Activated naive CD8-positive, alpha-beta T cell treated with anti-CD3 and anti-CD28 coated beads for 36 hours (primary cell): ENCODE results near the gene LYRM7. TPM values are rescaled to one million over a fixed set of nuclear protein-coding genes. Genes with fewer than 3 reads are reported as not detected.

Experiments
- DNase-seq: peaks from one replicate; pipeline ENCODE4 v3.0.0; 2021
- H3K27ac Mint-ChIP-seq: one replicate; pipeline ENCODE4 v1.8.0; 2022; ENCODE audit warnings: mild to moderate bottlenecking, moderate library complexity, mixed read lengths
- H3K27me3 Mint-ChIP-seq: one replicate; pipeline ENCODE4 v1.8.0; 2022; ENCODE audit warnings: mild to moderate bottlenecking, mixed read lengths
- H3K36me3 Mint-ChIP-seq: one replicate; pipeline ENCODE4 v1.8.0; 2021; ENCODE audit warnings: mild to moderate bottlenecking, mixed read lengths
- H3K4me1 Mint-ChIP-seq: one replicate; pipeline ENCODE4 v1.8.0; 2021; ENCODE audit warnings: mixed read lengths
- H3K4me3 Mint-ChIP-seq: one replicate; pipeline ENCODE4 v1.8.0; 2022; ENCODE audit warnings: mild to moderate bottlenecking, moderate library complexity, mixed read lengths
- H3K9me3 Mint-ChIP-seq: one replicate; pipeline ENCODE4 v1.8.0; 2022; ENCODE audit warnings: mixed read lengths
- total RNA-seq, 2 experiments: library from RNA; stranded (reverse); gene quantifications; one replicate each; pipeline ENCODE4 v1.2.3, GENCODE V29; 2021

The LYRM7 gene
- total RNA-seq, 2 experiments from 2014 or later: 26.2 to 28.5 TPM

DNA sequence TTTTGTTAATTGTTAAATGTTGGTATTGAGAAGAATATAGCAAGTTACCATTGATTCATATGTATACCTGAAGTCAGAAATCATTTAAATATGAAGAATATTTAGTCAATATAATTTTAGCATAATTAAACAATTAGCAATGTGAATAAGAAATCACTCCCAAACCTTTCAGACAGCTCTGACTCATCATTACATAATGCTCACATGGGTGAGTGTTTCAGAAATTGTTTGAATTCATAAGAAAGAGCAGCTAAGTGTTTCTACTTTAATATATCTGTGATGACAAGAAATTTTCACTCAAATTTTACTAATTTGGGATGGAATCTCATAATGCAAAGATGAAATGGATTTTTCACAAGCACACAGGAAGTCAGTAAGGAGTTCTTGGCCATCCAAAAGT is 51.1 kb downstream of the LYRM7 start:
- Mint-ChIP-seq H3K4me1 (peaks cover 34% of the 10 kb centered on the region), H3K36me3 (peaks cover 9% of the 10 kb centered on the region), H3K27me3 (no peaks in the 10 kb centered on the region), H3K9me3 (no peaks in the 10 kb centered on the region), H3K27ac (no peak overlapping the region), H3K4me3 (no peak overlapping the region)
- no peak for DNase-seq

GRCh38 chr5:131222731-131223130 is 52.0 kb downstream of the LYRM7 start:
- H3K9me3 Mint-ChIP-seq: no peaks in the 10 kb centered on the region
- H3K4me3 Mint-ChIP-seq: no peak overlapping the region
- H3K4me1 Mint-ChIP-seq: peaks cover 32% of the 10 kb centered on the region
- peaks cover 9% of the 10 kb centered on the region for H3K36me3 Mint-ChIP-seq
- H3K27me3 Mint-ChIP-seq: no peaks in the 10 kb centered on the region
- DNase-seq: no peak
- H3K27ac Mint-ChIP-seq: no peak overlapping the region

DNA sequence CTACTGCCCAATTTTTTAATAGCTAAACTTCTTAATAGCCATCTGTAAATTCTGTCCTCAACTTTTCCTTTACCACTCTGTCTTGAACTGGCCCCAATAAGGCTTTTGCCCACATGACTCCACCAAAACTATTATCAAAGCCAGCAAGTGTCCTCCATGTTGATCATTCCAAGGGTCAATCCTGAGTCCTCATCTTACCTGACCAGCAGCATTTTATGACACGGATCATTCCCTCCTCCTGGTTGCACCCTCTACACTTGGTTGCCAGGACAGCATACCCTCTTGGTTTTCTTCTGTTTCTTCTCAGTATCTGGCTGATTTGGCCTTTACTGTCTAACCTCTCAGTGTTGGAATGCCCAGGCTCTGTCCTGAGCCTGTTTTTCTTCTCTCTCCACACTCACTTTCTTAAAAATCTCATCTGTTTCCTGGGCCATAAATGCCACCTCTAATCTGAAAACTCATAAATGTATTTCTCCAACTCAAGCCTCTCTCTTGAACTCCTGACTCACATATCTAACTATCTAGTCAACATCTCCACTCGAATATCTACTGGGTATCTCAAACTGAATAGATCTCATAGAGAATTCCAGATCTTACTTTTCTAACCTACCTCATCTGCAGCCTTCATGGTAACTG is 53.1 kb downstream of the LYRM7 start:
- Mint-ChIP-seq H3K4me1 (peaks cover 22% of the 10 kb centered on the region), H3K36me3 (peaks cover 4% of the 10 kb centered on the region), H3K4me3 (no peak overlapping the region), H3K27ac (no peak overlapping the region), H3K27me3 (no peaks in the 10 kb centered on the region), H3K9me3 (no peaks in the 10 kb centered on the region)
- DNase-seq: no peak

GRCh38 chr5:131224387-131225201 is 53.9 kb downstream of the LYRM7 start:
- H3K9me3 Mint-ChIP-seq: no peaks in the 10 kb centered on the region
- H3K4me1 Mint-ChIP-seq: peaks cover 21% of the 10 kb centered on the region
- H3K27me3 Mint-ChIP-seq: no peaks in the 10 kb centered on the region
- H3K27ac Mint-ChIP-seq: no peak overlapping the region
- no peak overlapping the region for H3K4me3 Mint-ChIP-seq
- DNase-seq: peak; percentile 7
- H3K36me3 Mint-ChIP-seq: peaks cover 4% of the 10 kb centered on the region

DNA sequence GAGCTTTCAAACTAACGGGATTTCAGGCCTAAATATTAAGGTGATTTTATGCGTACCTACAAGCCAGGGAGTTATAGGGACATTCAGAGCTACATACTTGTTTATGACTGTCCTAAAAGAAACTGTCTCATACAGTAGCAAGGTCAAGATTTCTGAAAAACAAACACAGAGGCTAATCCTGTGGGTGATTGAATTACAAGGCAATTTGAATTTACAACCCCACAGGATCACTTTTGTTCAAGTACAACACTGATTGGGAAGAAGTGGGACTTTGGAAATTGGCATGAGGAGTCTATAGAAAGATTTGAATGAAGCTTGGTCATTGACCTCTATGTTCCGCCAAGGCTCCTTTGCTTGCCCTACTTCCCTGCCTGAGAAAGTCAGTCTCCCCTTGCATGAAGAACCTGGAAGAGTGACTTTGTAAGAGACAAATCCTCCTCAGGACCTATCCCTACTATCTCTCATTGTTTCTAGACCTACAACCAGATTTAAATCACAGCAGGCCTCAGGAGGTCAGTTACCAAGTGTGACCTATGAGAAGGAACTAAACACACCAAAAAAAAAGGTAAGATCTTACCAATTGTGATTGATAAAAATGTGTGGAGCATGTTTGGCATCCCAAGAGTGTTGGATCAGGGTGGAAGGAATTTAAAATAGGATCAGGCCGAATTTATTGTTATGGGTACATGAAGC is 54.7 kb downstream of the LYRM7 start:
- peaks cover 27% of the 10 kb centered on the region for H3K4me1 Mint-ChIP-seq
- no peak overlapping the region for H3K27ac Mint-ChIP-seq
- H3K9me3 Mint-ChIP-seq: no peaks in the 10 kb centered on the region
- DNase-seq: no peak
- no peaks in the 10 kb centered on the region for H3K27me3 Mint-ChIP-seq
- H3K4me3 Mint-ChIP-seq: no peak overlapping the region
- peaks cover 4% of the 10 kb centered on the region for H3K36me3 Mint-ChIP-seq

- DNase-seq: no peak
- Mint-ChIP-seq H3K4me3 (no peak overlapping the region), H3K27ac (no peak overlapping the region)
Measured at GRCh38 chr5:131226899-131227298, 56.2 kb downstream of the LYRM7 start.

DNA sequence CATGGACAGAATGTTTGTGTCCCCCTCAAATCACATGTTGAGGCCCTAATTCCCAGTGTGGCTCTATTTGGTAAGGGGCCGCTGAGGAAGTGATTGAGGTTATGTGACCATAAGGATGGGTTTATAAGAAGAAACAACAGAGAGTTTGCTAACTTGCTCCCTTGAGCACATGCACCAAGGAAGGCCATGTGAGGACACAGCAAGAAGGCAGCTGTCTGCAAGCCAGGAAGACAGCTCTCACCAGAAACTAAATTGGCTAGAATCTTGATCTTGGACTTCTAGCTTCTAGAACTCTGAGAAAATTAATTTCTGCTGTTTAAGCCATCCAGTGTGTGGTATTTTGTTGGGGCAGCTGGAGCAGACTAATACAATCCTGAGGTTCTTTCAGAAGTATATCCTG is 57.9 kb downstream of the LYRM7 start:
- H3K4me1 Mint-ChIP-seq: peaks cover 16% of the 10 kb centered on the region
- no peaks in the 10 kb centered on the region for H3K36me3 Mint-ChIP-seq
- H3K27me3 Mint-ChIP-seq: no peaks in the 10 kb centered on the region
- H3K9me3 Mint-ChIP-seq: no peaks in the 10 kb centered on the region
- H3K27ac Mint-ChIP-seq: no peak overlapping the region
- no peak for DNase-seq
- H3K4me3 Mint-ChIP-seq: no peak overlapping the region

More at GRCh38 chr5:131226899-131227298, 56.2 kb downstream of the LYRM7 start:
- H3K36me3 Mint-ChIP-seq: no peaks in the 10 kb centered on the region
- H3K27me3 Mint-ChIP-seq: no peaks in the 10 kb centered on the region
- H3K4me1 Mint-ChIP-seq: peaks cover 27% of the 10 kb centered on the region
- H3K9me3 Mint-ChIP-seq: no peaks in the 10 kb centered on the region

DNA sequence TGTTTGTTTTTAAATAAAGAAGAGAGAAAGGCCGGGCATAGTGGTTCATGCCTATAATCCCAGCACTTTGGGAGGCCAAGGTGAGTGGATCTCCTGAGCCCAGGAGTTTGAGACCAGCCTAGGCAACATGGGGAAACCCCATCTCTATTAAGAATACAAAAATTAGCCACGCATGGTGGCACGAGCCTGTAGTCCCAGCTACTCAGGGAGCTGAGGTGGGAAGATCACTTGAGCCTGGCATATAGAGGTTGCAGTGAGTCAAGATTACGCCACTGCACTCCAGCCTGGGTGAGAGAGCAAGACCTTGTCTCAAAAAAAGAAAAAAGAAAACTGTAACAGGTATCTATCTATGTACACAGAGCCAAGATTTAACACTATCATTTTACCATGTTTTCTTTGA is 58.9 kb downstream of the LYRM7 start:
- H3K27ac Mint-ChIP-seq: no peak overlapping the region
- no peak for DNase-seq
- H3K27me3 Mint-ChIP-seq: no peaks in the 10 kb centered on the region
- peaks cover 16% of the 10 kb centered on the region for H3K4me1 Mint-ChIP-seq
- H3K9me3 Mint-ChIP-seq: no peaks in the 10 kb centered on the region
- H3K36me3 Mint-ChIP-seq: no peaks in the 10 kb centered on the region
- no peak overlapping the region for H3K4me3 Mint-ChIP-seq

DNA sequence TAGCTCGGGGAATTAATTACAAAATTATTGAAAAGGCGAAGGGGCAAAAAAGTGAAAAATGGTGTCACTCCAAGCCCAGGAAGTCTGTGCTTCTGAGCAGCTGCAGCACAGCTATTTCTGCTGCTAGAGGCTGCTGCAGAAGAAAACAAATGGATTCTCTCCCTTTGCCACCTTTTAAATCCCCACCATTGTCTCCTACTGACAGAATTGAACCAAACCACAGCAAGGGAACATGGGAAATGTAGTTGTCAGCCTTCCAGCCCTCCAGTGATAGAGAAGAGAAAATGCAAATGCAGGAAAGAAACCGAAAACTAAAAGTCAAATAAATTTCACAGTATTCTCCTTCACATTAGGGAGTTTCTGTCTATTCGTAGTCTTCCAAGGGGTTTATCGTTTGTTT is 59.7 kb downstream of the LYRM7 start:
- no peaks in the 10 kb centered on the region for H3K9me3 Mint-ChIP-seq
- DNase-seq: no peak
- H3K4me1 Mint-ChIP-seq: peaks cover 16% of the 10 kb centered on the region
- no peaks in the 10 kb centered on the region for H3K27me3 Mint-ChIP-seq
- H3K36me3 Mint-ChIP-seq: no peaks in the 10 kb centered on the region
- H3K27ac Mint-ChIP-seq: no peak overlapping the region
- H3K4me3 Mint-ChIP-seq: no peak overlapping the region

GRCh38 chr5:131239686-131240085 is 68.9 kb downstream of the LYRM7 start:
- DNase-seq: no peak
- Mint-ChIP-seq H3K9me3 (no peaks in the 10 kb centered on the region), H3K4me3 (no peak overlapping the region), H3K27me3 (no peaks in the 10 kb centered on the region), H3K36me3 (no peaks in the 10 kb centered on the region), H3K27ac (no peak overlapping the region), H3K4me1 (peaks cover 17% of the 10 kb centered on the region)

DNA sequence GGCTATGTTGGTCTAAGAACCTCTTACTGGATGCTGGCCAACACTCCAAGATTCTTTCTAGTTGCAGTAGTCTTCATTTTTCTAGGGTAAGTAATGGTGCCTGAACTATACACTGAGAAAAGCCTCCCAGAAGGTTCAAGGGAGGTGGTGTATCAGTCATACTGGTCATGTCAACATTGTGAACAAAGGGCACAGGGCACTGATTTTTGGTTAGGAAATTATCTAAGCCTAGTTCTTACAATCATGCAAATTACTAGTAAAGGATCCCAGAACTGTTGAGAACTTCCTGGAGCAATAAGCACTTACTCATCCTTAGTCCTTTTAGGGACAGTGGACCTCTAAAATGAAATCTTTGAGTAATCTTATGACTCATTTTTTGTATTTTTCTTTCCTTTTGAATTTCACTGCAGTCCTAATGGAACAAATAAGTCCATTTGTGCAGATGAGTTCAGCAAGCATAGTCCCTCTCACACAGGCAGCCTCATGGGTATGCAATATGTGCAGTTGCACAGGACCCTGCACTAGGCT is 72.0 kb downstream of the LYRM7 start:
- peaks cover 2% of the 10 kb centered on the region for H3K36me3 Mint-ChIP-seq
- DNase-seq: no peak
- no peaks in the 10 kb centered on the region for H3K27me3 Mint-ChIP-seq
- H3K4me1 Mint-ChIP-seq: peaks cover 17% of the 10 kb centered on the region
- H3K9me3 Mint-ChIP-seq: peaks cover 3% of the 10 kb centered on the region
- no peak overlapping the region for H3K27ac Mint-ChIP-seq
- no peak overlapping the region for H3K4me3 Mint-ChIP-seq

DNA sequence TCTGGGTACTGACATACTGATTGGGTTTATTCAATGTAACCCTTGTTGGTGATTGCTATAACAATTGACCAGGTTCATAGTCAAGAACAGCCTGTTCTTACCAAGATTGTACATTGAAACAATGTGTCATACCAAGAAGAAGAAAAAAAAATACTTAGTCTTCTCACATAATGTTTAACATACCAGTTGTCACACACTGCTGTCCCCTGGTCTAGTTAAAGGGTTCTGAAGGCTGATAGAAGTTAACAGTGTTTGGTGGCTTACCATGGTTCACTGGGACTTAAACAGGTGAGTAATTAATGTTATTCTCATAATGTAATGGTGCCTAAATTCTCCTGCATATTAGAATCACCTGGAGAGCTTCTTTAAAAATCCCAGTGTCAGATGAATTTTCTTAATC is 74.6 kb downstream of the LYRM7 start:
- no peak overlapping the region for H3K4me3 Mint-ChIP-seq
- H3K36me3 Mint-ChIP-seq: peaks cover 2% of the 10 kb centered on the region
- H3K27me3 Mint-ChIP-seq: no peaks in the 10 kb centered on the region
- peaks cover 26% of the 10 kb centered on the region for H3K4me1 Mint-ChIP-seq
- no peak overlapping the region for H3K27ac Mint-ChIP-seq
- H3K9me3 Mint-ChIP-seq: peaks cover 3% of the 10 kb centered on the region
- no peak for DNase-seq

- Mint-ChIP-seq H3K9me3 (peaks cover 3% of the 10 kb centered on the region), H3K36me3 (peaks cover 2% of the 10 kb centered on the region), H3K27ac (no peak overlapping the region), H3K4me3 (no peak overlapping the region), H3K27me3 (no peaks in the 10 kb centered on the region), H3K4me1 (peaks cover 31% of the 10 kb centered on the region)
- DNase-seq: no peak
Measured at GRCh38 chr5:131245948-131246347, 75.2 kb downstream of the LYRM7 start.

DNA sequence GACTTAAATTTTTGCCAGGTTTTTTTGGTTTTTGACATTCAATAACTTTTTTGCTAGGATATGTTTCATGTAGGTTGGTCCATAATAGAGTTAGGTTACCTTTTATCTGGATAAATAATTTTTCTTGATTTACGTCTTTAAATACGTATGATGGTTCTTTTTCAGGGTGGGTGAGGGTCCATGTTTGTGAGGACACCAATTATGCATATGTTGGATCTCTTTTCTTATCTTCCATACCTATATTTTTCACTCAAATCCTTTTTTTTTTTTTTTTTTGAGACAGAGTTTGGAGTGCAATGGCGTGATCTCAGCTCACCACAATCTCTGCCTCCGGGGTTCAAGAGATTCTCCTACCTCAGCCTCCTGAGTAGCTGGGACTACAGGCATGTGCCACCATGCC is 75.8 kb downstream of the LYRM7 start:
- no peaks in the 10 kb centered on the region for H3K27me3 Mint-ChIP-seq
- peaks cover 36% of the 10 kb centered on the region for H3K4me1 Mint-ChIP-seq
- no peak for DNase-seq
- H3K4me3 Mint-ChIP-seq: no peak overlapping the region
- H3K27ac Mint-ChIP-seq: no peak overlapping the region
- peaks cover 3% of the 10 kb centered on the region for H3K9me3 Mint-ChIP-seq
- peaks cover 2% of the 10 kb centered on the region for H3K36me3 Mint-ChIP-seq

- Mint-ChIP-seq H3K27ac (peak overlapping the region; percentile 97), H3K27me3 (no peaks in the 10 kb centered on the region), H3K9me3 (peaks cover 3% of the 10 kb centered on the region), H3K4me3 (peak overlapping the region; percentile 76), H3K4me1 (peaks cover 45% of the 10 kb centered on the region), H3K36me3 (peaks cover 12% of the 10 kb centered on the region)
- DNase-seq: no peak
Measured at GRCh38 chr5:131250751-131251475, 80.2 kb downstream of the LYRM7 start.
